AG09309 (cell line): ENCODE measurements around the gene TMEM217.

Experiments used
- DNase-seq: peaks from one replicate; pipeline ENCODE4 v3.0.0-alpha.2; 2010; ENCODE audit warnings: low read depth
- H3K4me3 ChIP-seq: 2 replicates; pipeline ENCODE4 v1.5.1; 2011; ENCODE audit warnings: mild to moderate bottlenecking, low read depth, low read length, moderate library complexity; ENCODE audit not compliant: control insufficient read depth
- TF ChIP-seq, protein P1 (sequence below): IDR thresholded peaks from 2 replicates; pipeline ENCODE4 v1.5.1; 2011; ENCODE audit warnings: mild to moderate bottlenecking, low read depth, low read length, inconsistent platforms; ENCODE audit not compliant: insufficient read depth, control insufficient read depth; ENCODE audit errors: missing control alignments

The TMEM217 gene

DNA sequence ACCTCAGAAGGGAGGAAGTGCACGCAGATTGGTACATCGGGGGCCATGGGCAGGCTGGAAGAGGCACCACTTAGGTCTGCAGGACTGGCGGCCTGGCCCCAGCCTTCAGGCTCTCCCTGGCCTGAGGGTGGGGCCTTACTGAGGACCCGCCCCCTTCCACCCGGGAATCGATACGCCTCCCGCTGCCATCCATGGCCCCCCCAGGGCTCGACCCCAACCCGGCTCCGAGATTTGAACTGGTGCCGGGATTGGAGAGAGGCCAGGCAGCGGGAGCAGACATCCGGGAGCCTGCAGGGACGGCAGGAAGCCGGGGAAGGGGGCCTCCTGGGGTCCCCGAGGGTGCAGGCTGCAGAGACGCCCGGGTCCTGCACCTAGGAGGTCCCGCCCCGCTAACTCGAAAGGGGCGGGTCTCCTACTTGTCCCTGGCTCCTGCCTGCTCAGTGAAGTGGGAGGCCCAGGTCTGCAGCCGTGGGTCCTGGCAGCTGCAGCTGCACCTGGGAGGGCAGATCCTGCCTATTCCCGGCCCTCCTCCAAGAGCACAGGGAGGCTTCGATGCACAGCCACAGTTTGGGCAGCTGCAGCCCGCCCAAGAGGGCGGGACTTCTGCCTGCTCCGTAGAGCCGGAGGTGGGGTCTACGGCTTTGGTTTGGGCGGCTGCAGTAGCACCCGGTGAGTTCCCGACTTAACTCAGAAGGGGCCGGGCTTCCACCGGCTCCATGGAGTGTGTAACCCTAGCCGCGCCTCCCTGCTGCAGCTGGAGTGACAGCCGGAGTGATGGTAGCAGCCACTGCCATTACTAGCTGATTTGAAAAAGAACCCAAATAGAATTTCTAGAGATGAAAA, 35.6 kb downstream of the TMEM217 start:
- DNase-seq: peak; percentile 27
- TF ChIP-seq, protein P1, sequence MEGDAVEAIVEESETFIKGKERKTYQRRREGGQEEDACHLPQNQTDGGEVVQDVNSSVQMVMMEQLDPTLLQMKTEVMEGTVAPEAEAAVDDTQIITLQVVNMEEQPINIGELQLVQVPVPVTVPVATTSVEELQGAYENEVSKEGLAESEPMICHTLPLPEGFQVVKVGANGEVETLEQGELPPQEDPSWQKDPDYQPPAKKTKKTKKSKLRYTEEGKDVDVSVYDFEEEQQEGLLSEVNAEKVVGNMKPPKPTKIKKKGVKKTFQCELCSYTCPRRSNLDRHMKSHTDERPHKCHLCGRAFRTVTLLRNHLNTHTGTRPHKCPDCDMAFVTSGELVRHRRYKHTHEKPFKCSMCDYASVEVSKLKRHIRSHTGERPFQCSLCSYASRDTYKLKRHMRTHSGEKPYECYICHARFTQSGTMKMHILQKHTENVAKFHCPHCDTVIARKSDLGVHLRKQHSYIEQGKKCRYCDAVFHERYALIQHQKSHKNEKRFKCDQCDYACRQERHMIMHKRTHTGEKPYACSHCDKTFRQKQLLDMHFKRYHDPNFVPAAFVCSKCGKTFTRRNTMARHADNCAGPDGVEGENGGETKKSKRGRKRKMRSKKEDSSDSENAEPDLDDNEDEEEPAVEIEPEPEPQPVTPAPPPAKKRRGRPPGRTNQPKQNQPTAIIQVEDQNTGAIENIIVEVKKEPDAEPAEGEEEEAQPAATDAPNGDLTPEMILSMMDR: no peak
- peak overlapping the region; percentile 59 for H3K4me3 ChIP-seq

GRCh38 chr6:37221585-37222124, 36.3 kb downstream of the TMEM217 start:
- no peak for DNase-seq
- H3K4me3 ChIP-seq: peak overlapping the region; percentile 59
- TF ChIP-seq, protein P1: no peak

DNA sequence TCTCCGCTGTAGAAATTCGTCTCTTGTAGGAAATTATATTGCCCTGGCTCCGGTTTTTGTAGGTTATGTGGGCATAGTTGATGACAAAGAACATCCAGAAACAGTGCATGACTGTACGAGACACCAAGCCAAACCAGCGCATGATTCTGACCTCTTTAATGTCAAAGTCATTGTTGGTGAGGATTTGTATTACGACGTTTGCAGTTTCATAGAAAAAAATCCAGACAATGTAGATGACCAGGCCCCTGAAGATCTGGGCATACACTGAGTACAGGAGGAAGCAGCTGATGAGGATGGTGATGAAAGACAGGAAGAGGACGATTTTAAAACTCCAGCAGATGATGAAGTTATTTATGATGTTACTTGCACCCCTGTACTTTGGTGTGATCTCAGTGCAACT, 39.4 kb downstream of the TMEM217 start:
- TF ChIP-seq, protein P1: no peak
- H3K4me3 ChIP-seq: no peak overlapping the region
- no peak for DNase-seq

- no peak for DNase-seq
Measured at GRCh38 chr6:37218061-37218460, 39.9 kb downstream of the TMEM217 start.

DNA sequence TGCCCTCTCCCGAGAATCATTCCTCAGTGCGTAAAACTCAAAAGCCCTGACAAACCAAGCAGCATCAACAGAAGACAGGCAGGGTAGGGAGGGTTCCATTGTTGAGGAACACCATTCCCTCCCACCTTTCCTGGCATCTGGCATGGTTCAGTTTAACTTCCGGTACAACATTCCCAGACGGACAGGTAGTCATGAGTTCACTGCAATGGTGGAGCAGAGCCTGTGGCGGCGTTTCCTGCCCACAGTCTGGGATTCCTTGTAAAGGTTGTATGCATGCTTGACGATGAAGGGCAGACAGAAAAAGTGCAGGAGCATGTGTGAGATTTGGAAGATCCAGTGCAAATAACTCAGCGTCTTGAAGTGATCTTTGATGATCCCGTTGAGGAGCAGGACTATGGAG, 45.7 kb downstream of the TMEM217 start:
- no peak for DNase-seq

More at GRCh38 chr6:37218061-37218460, 39.9 kb downstream of the TMEM217 start:
- TF ChIP-seq, protein P1: no peak
- no peak overlapping the region for H3K4me3 ChIP-seq

DNA sequence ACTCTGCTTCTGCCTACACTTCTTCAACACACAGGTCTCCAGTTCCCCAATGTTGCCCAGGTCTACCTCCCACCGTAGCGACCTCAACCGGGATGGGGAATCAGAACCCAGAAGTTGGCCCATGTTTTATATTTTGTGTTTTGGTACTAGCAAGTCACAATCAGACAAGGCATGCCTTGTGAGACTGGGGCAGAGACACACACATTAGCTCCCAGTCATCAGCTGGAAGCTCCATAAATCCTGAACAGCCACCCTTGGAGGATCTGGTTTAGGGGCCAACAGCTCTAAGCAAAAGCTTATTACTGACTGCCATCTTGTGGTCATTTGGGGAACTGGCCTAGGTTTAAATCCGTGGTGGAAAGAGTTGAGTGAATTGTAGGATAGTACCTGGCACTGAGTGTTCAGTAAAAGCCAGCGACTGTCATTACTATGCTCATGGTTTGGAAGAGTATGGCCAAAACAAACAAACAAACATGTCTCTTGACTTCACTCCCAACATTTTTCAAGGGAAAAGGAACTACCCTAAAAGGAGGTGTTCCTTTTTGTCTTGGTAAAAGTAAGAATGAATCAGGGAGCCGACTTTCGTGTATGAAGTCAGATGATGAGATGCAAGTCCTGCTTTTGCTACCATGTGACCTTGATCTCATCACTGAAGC, 47.5 kb downstream of the TMEM217 start:
- no peak overlapping the region for H3K4me3 ChIP-seq
- TF ChIP-seq, protein P1: peak; percentile 87
- DNase-seq: peak; percentile 46

More for the DNA sequence above, 45.7 kb downstream of the TMEM217 start:
- TF ChIP-seq, protein P1: no peak
- no peak overlapping the region for H3K4me3 ChIP-seq
